HG03066 (cell line): Measurements from ENCODE around the gene PTRHD1.
"Not testable (repeated sequence)": the region's sequence is repeated elsewhere in the genome, so short reads cannot be mapped to it uniquely, and the experiment has no call there.

Source experiments
- ATAC-seq: cut with Tn5 transposase; IDR thresholded peaks from one replicate; pipeline ENCODE4 v1.9.1; 2021; ENCODE audit warnings: low read depth; ENCODE audit not compliant: unreplicated experiment

Gene PTRHD1

GRCh38 chr2:24792874-24793760 lies at the start of gene PTRHD1, which contains the start of gene CENPO:
PTRHD1 (minus strand) TSS chr2:24793391; CDS start chr2:24793377, 14 bp downstream.
CENPO (plus strand) TSS chr2:24793425; CDS start chr2:24793920, 495 bp downstream.
- peak; percentile 97 for ATAC-seq

- no peak for ATAC-seq
Observed at GRCh38 chr2:24842081-24843050, 49.2 kb upstream of the PTRHD1 start.

GRCh38 chr2:24840962-24841945 lies 48.1 kb upstream of the PTRHD1 start:
- no peak for ATAC-seq

GRCh38 chr2:24840164-24840869 lies 47.1 kb upstream of the PTRHD1 start:
- no peak for ATAC-seq

GRCh38 chr2:24839729-24840128 lies 46.5 kb upstream of the PTRHD1 start:
- no peak for ATAC-seq

GRCh38 chr2:24838541-24838940 lies 45.4 kb upstream of the PTRHD1 start:
- no peak for ATAC-seq

GRCh38 chr2:24837996-24838513 lies 44.9 kb upstream of the PTRHD1 start:
- no peak for ATAC-seq

- no peak for ATAC-seq
Observed at GRCh38 chr2:24836706-24837105, 43.5 kb upstream of the PTRHD1 start.

GRCh38 chr2:24836206-24836605 lies 43.0 kb upstream of the PTRHD1 start:
- ATAC-seq: no peak

GRCh38 chr2:24835411-24835810 lies 42.2 kb upstream of the PTRHD1 start:
- ATAC-seq: not testable (repeated sequence)

- no peak for ATAC-seq
Observed at GRCh38 chr2:24834733-24835395, 41.7 kb upstream of the PTRHD1 start.

- no peak for ATAC-seq
Observed at GRCh38 chr2:24833821-24834732, 40.9 kb upstream of the PTRHD1 start.

GRCh38 chr2:24832931-24833701 lies 39.9 kb upstream of the PTRHD1 start:
- no peak for ATAC-seq

GRCh38 chr2:24832521-24832920 lies 39.3 kb upstream of the PTRHD1 start:
- no peak for ATAC-seq

- no peak for ATAC-seq
Observed at GRCh38 chr2:24832073-24832461, 38.9 kb upstream of the PTRHD1 start.

GRCh38 chr2:24831221-24832072 lies 38.3 kb upstream of the PTRHD1 start:
- ATAC-seq: no peak
